ENCODE data around the gene ROBO2. TPM values are rescaled to one million over a fixed set of nuclear protein-coding genes. Genes with fewer than 3 reads are reported as not detected.

The ROBO2 gene
- total RNA-seq, 4 donors from 2014 or later, result 4.7 to 8.4 (median 6.6) TPM

GRCh38 chr3:77323626-77324025 is 283.7 kb downstream of the ROBO2 start:
- no peaks in the 10 kb centered on the region for H3K27me3 ChIP-seq
- H3K9me3 ChIP-seq, result no peaks in the 10 kb centered on the region
- H3K4me3 ChIP-seq, result no peak overlapping the region
- H3K27ac ChIP-seq, result no peak overlapping the region
- no peaks in the 10 kb centered on the region for H3K36me3 ChIP-seq
- intact Hi-C loops (cut with DNase I), result no loop called here
- no peak for DNase-seq
- no peaks in the 10 kb centered on the region for H3K4me1 ChIP-seq
- no peak for TF ChIP-seq POLR2A (IDR thresholded peaks at IDR 0.05)
- no peak for TF ChIP-seq CTCF (IDR thresholded peaks at IDR 0.05)

GRCh38 chr3:77324105-77324504 is 284.2 kb downstream of the ROBO2 start:
- 100% methylated on average over 3 of the region's 3 CpGs for WGBS, 2 donors
- H3K4me1 ChIP-seq, result peaks cover 0 to 5% (median 0%) of the 10 kb centered on the region in 3 donors
- intact Hi-C loops (cut with DNase I), result no loop called here

GRCh38 chr3:77325280-77325679 is 285.4 kb downstream of the ROBO2 start:
- intact Hi-C loops (cut with DNase I), result no loop called here
- 92 to 96% methylated on average over 2 of the region's 2 CpGs for WGBS, 2 donors
- Histone ChIP-seq H3K4me3 (no peak overlapping the region), H3K36me3 (no peaks in the 10 kb centered on the region), H3K27ac (no peak overlapping the region), H3K27me3 (no peaks in the 10 kb centered on the region), H3K9me3 (no peaks in the 10 kb centered on the region), H3K4me1 (peaks cover 0 to 6% (median 0%) of the 10 kb centered on the region in 3 donors)
- DNase-seq, result no peak
- TF ChIP-seq POLR2A (IDR thresholded peaks at IDR 0.05), result no peak

More at GRCh38 chr3:77324105-77324504, 284.2 kb downstream of the ROBO2 start:
- no peak overlapping the region for H3K27ac ChIP-seq
- no peak for DNase-seq
- no peaks in the 10 kb centered on the region for H3K36me3 ChIP-seq
- H3K9me3 ChIP-seq, result no peaks in the 10 kb centered on the region
- no peak overlapping the region for H3K4me3 ChIP-seq
- TF ChIP-seq POLR2A (IDR thresholded peaks at IDR 0.05), result no peak
- no peak for TF ChIP-seq CTCF (IDR thresholded peaks at IDR 0.05)
- H3K27me3 ChIP-seq, result no peaks in the 10 kb centered on the region

GRCh38 chr3:77325702-77326101 is 285.8 kb downstream of the ROBO2 start:
- TF ChIP-seq CTCF (IDR thresholded peaks at IDR 0.05) (no peak), POLR2A (IDR thresholded peaks at IDR 0.05) (no peak)
- no peak for DNase-seq
- Histone ChIP-seq H3K27ac (no peak overlapping the region), H3K27me3 (no peaks in the 10 kb centered on the region), H3K9me3 (no peaks in the 10 kb centered on the region), H3K4me1 (peaks cover 0 to 6% (median 0%) of the 10 kb centered on the region in 3 donors), H3K4me3 (no peak overlapping the region), H3K36me3 (no peaks in the 10 kb centered on the region)
- intact Hi-C loops (cut with DNase I), result no loop called here
- WGBS, 2 donors, result 83 to 98% methylated on average over 2 of the region's 2 CpGs

GRCh38 chr3:77326586-77326985 is 286.7 kb downstream of the ROBO2 start:
- intact Hi-C loops (cut with DNase I), result no loop called here
- H3K36me3 ChIP-seq, result no peaks in the 10 kb centered on the region

More at GRCh38 chr3:77326586-77326985, 286.7 kb downstream of the ROBO2 start:
- Histone ChIP-seq H3K4me1 (peaks cover 0 to 6% (median 0%) of the 10 kb centered on the region in 3 donors), H3K9me3 (no peaks in the 10 kb centered on the region), H3K27ac (no peak overlapping the region), H3K4me3 (no peak overlapping the region), H3K27me3 (no peaks in the 10 kb centered on the region)
- DNase-seq, result no peak
- no peak for TF ChIP-seq POLR2A (IDR thresholded peaks at IDR 0.05)
- TF ChIP-seq CTCF (IDR thresholded peaks at IDR 0.05), result no peak
- WGBS, 2 donors, result 76 to 80% methylated on average over 5 of the region's 5 CpGs

All from esophagus squamous epithelium (tissue), 5 donors.